Globus pallidus (tissue), 1 donor: Measurements from ENCODE around the gene ICA1L.
"Not testable (repeated sequence)": the region's sequence is repeated elsewhere in the genome, so short reads cannot be mapped to it uniquely, and the experiment has no call there.

Experiments
- DNase-seq: peaks from one replicate; pipeline ENCODE4 v3.0.0-alpha.2; 2015; ENCODE audit warnings: low spot score

ICA1L gene

GRCh38 chr2:202871300-202872141 is at the start of gene ICA1L:
Gene ICA1L (minus strand): TSS chr2:202871766. CDS start chr2:202829009, 42,757 bp downstream.
- peak; percentile 55 for DNase-seq

- no peak for DNase-seq
Measured at GRCh38 chr2:202918860-202919259, 47.3 kb upstream of the ICA1L start.

- not testable (repeated sequence) for DNase-seq
Measured at GRCh38 chr2:202912342-202913201, 41.0 kb upstream of the ICA1L start.

- peak; percentile 96 for DNase-seq
Measured at GRCh38 chr2:202911512-202912341, 40.2 kb upstream of the ICA1L start, which contains the start of the genes CARF and WDR12. Gene CARF (plus strand): TSS chr2:202912275. CDS start chr2:202941903, 29,628 bp downstream. Gene WDR12 (minus strand): TSS chr2:202911673. CDS start chr2:202911476, 197 bp downstream.

- DNase-seq = no peak
Measured at GRCh38 chr2:202911203-202911511, 39.6 kb upstream of the ICA1L start.

- DNase-seq = no peak
Measured at GRCh38 chr2:202910698-202911097, 39.1 kb upstream of the ICA1L start.

- DNase-seq = not testable (repeated sequence)
Measured at GRCh38 chr2:202910250-202910649, 38.7 kb upstream of the ICA1L start.

GRCh38 chr2:202909394-202910192 is 38.0 kb upstream of the ICA1L start:
- no peak for DNase-seq

GRCh38 chr2:202908186-202908585 is 36.6 kb upstream of the ICA1L start:
- DNase-seq = no peak

- not testable (repeated sequence) for DNase-seq
Measured at GRCh38 chr2:202905507-202905906, 33.9 kb upstream of the ICA1L start.

GRCh38 chr2:202885190-202885589 is 13.6 kb upstream of the ICA1L start:
- DNase-seq = no peak

- DNase-seq = no peak
Measured at GRCh38 chr2:202883987-202884675, 12.6 kb upstream of the ICA1L start.

GRCh38 chr2:202881570-202881969 is 10.0 kb upstream of the ICA1L start:
- no peak for DNase-seq

GRCh38 chr2:202877699-202878098 is 6.1 kb upstream of the ICA1L start:
- no peak for DNase-seq

GRCh38 chr2:202870431-202871299 is 901 bp downstream of the ICA1L start:
- DNase-seq = peak; percentile 37

- no peak for DNase-seq
Measured at GRCh38 chr2:202861987-202862386, 9.6 kb downstream of the ICA1L start.

GRCh38 chr2:202858601-202859000 is 13.0 kb downstream of the ICA1L start:
- no peak for DNase-seq

- DNase-seq = not testable (repeated sequence)
Measured at GRCh38 chr2:202849343-202849742, 22.2 kb downstream of the ICA1L start.

GRCh38 chr2:202848813-202849212 is 22.8 kb downstream of the ICA1L start:
- DNase-seq = no peak
